Activated CD4-positive, alpha-beta T cell treated with anti-CD3 and anti-CD28 coated beads, Interleukin-10, Interleukin-2, amounts not matched to agents 100 ng/mL and 50 ng/mL, durations not matched to agents 16 hours and 8 hours (primary cell): ENCODE results near the gene ASNSD1.
"Not testable (repeated sequence)": the region's sequence is repeated elsewhere in the genome, so short reads cannot be mapped to it uniquely, and the experiment has no call there.

Experiments used
- DNase-seq: peaks from one replicate; pipeline ENCODE4 v3.0.0-alpha.2; 2020

Gene ASNSD1

GRCh38 chr2:189696223-189696622 is 35.0 kb downstream of the ASNSD1 start:
- DNase-seq = no peak

GRCh38 chr2:189698020-189698887 is 37.0 kb downstream of the ASNSD1 start:
- DNase-seq = peak; percentile 47

GRCh38 chr2:189700681-189701080 is 39.4 kb downstream of the ASNSD1 start:
- no peak for DNase-seq

- DNase-seq = no peak
These were observed 40.8 kb downstream of the ASNSD1 start for GRCh38 chr2:189702071-189702470.

- DNase-seq = no peak
These were observed 48.4 kb downstream of the ASNSD1 start for GRCh38 chr2:189709501-189710221.

- DNase-seq = not testable (repeated sequence)
These were observed 56.3 kb downstream of the ASNSD1 start for GRCh38 chr2:189717593-189717992.

GRCh38 chr2:189719571-189719970 is 58.3 kb downstream of the ASNSD1 start:
- DNase-seq = no peak
